HepG2 (cell line): Measurements from ENCODE around the gene TMEM38B. TPM values are rescaled to one million over a fixed set of nuclear protein-coding genes. Genes with fewer than 3 reads are reported as not detected.

Experiments used
- ATAC-seq: fragments of 200-7000 bp; cut with Tn5 transposase; 3 replicates; pipeline ENCODE4 v1.9.1; 2020; ENCODE audit warnings: mild to moderate bottlenecking, moderate library complexity
- BruUV-seq: library from RNA; stranded (reverse); fragments of 400-500 nt; replicated peaks from 2 replicates; lab custom pipeline; 2021; lab: Mats Ljungman, UMichigan
- CTCF ChIA-PET: fragments of 300-600 bp; formaldehyde crosslinking; extraction: SDS; loops from one replicate; lab custom pipeline; 2021; ENCODE audit warnings: low total read pairs, inconsistent platforms, low intra/inter-chr PET ratio; lab: Yijun Ruan, JAX
- POLR2A ChIA-PET: fragments of 350-600 bp; sonication (Branson Sonifier 250); formaldehyde crosslinking; loops from one replicate; lab custom pipeline; 2020; ENCODE audit warnings: antibody characterized with exemption, inconsistent platforms; lab: Yijun Ruan, JAX
- DNase-seq: peaks from one replicate; pipeline ENCODE4 v3.0.0-alpha.2; 2015; ENCODE audit warnings: low spot score
- FAIRE-seq: peaks from 3 replicates; lab custom pipeline; 2011; peaks lifted over from hg19 to GRCh38; lab: Jason Lieb, UNC
- H2AFZ ChIP-seq: one replicate; pipeline ENCODE4 v1.6.1; 2011; ENCODE audit warnings: low read length, inconsistent platforms
- H3K27ac ChIP-seq: fragments of 300-600 bp; 3 replicates; pipeline ENCODE4 v1.8.0; 2011; ENCODE audit warnings: mixed run types, mild to moderate bottlenecking, mixed read lengths, low read length, inconsistent platforms; ENCODE audit not compliant: insufficient read depth; ENCODE audit errors: extremely low read length
- H3K27me3 ChIP-seq, 2 experiments: fragments of 200-600 bp in 1 of 2; 2 replicates in 1 of 2; 3 replicates in 1 of 2; pipeline versions ENCODE4 v1.6.0 to v1.8.0; 2011; ENCODE audit warnings: low read length in 2 of 2, mild to moderate bottlenecking in 2 of 2, moderate library complexity in 2 of 2, inconsistent platforms in 1 of 2; ENCODE audit not compliant: insufficient read depth in 2 of 2, control insufficient read depth in 1 of 2
- H3K36me3 ChIP-seq, 2 experiments: fragments of 200-600 bp in 1 of 2; replicated peaks in 1 of 2; 2 replicates in 1 of 2; 3 replicates in 1 of 2; pipeline versions ENCODE4 v1.5.1 to v1.8.0; 2011; ENCODE audit warnings: low read length in 2 of 2, inconsistent platforms in 1 of 2; ENCODE audit not compliant: insufficient read depth in 2 of 2, control insufficient read depth in 1 of 2
- H3K4me1 ChIP-seq: 2 replicates; pipeline ENCODE4 v1.5.1; 2012; ENCODE audit warnings: low read length, inconsistent platforms; ENCODE audit not compliant: insufficient read depth
- H3K4me2 ChIP-seq: 2 replicates; pipeline ENCODE4 v1.6.0; 2011; ENCODE audit warnings: low read depth, low read length, inconsistent platforms
- H3K4me3 ChIP-seq, 3 experiments: fragments of 200-600 bp in 1 of 3; sonication (generic), shearing (Covaris generic) in 1 of 3; replicated peaks in 1 of 3; 2 replicates each; pipeline ENCODE4 v1.5.1; 2011 to 2016; ENCODE audit warnings: low read length in 3 of 3, inconsistent platforms in 2 of 3, low read depth in 2 of 3, mild to moderate bottlenecking in 2 of 3, control low read depth in 1 of 3, mixed read lengths in 1 of 3; ENCODE audit not compliant: insufficient read depth in 1 of 3
- H3K79me2 ChIP-seq: one replicate; pipeline ENCODE4 v1.6.1; 2011; ENCODE audit warnings: low read length, inconsistent platforms; ENCODE audit not compliant: insufficient read depth
- H3K9ac ChIP-seq: 2 replicates; pipeline ENCODE4 v1.6.0; 2011; ENCODE audit warnings: mild to moderate bottlenecking, low read depth, low read length, inconsistent platforms; ENCODE audit not compliant: insufficient read depth
- H3K9me3 ChIP-seq: 2 replicates; pipeline ENCODE4 v1.5.1; 2012; ENCODE audit warnings: mild to moderate bottlenecking, low read length
- H4K20me1 ChIP-seq: 2 replicates; pipeline ENCODE4 v1.6.0; 2011; ENCODE audit warnings: inconsistent platforms, mild to moderate bottlenecking, low read length, moderate library complexity; ENCODE audit not compliant: insufficient read depth
- ARHGAP35 ChIP-seq: sonication (generic); formaldehyde crosslinking; IDR thresholded peaks from 2 replicates; pipeline ENCODE4 v1.9.0; 2022; ENCODE audit warnings: mild to moderate bottlenecking, inconsistent platforms, moderate library complexity, missing genetic modification reagents, borderline replicate concordance
- JUNB ChIP-seq: sonication (generic); formaldehyde crosslinking; IDR thresholded peaks from 2 replicates; pipeline ENCODE4 v1.8.0; 2022; ENCODE audit warnings: missing genetic modification reagents, mild to moderate bottlenecking, borderline replicate concordance
- JUND ChIP-seq: sonication (generic); formaldehyde crosslinking; IDR thresholded peaks from 2 replicates; pipeline ENCODE4 v1.8.0; 2022; ENCODE audit warnings: mild to moderate bottlenecking, missing genetic modification reagents
- KLF11 ChIP-seq: IDR thresholded peaks from 2 replicates; pipeline ENCODE4 v1.6.1; 2016; ENCODE audit warnings: missing compliant biosample characterization
- MYNN ChIP-seq: sonication (generic); formaldehyde crosslinking; IDR thresholded peaks from 2 replicates; pipeline ENCODE4 v1.4.0; 2020; ENCODE audit warnings: mild to moderate bottlenecking, low read depth, missing genetic modification reagents
- NFATC3 ChIP-seq: sonication (generic); formaldehyde crosslinking; IDR thresholded peaks from 2 replicates; pipeline ENCODE4 v1.5.1; 2020; ENCODE audit warnings: mild to moderate bottlenecking, missing genetic modification reagents
- POLR2AphosphoS2 ChIP-seq: IDR thresholded peaks from 2 replicates; pipeline ENCODE4 v1.6.1; 2011; ENCODE audit warnings: low read depth, low read length, improper control_type of control experiment
- SMAD1 ChIP-seq: sonication (generic); formaldehyde crosslinking; IDR thresholded peaks from 2 replicates; pipeline ENCODE4 v1.4.0; 2020; ENCODE audit warnings: missing genetic modification reagents, low read depth, mild to moderate bottlenecking, borderline replicate concordance
- SNAI1 ChIP-seq: sonication (generic); formaldehyde crosslinking; IDR thresholded peaks from 2 replicates; pipeline ENCODE4 v1.5.0; 2020; ENCODE audit warnings: mild to moderate bottlenecking, missing genetic modification reagents, borderline replicate concordance
- SRF ChIP-seq: IDR thresholded peaks from 2 replicates; pipeline ENCODE4 v1.6.1; 2011; ENCODE audit warnings: mild to moderate bottlenecking, low read depth, low read length, moderate library complexity
- TCF12 ChIP-seq, 2 experiments: fragments of 450-650 bp in 1 of 2; sonication (generic) in 1 of 2; formaldehyde crosslinking in 1 of 2; IDR thresholded peaks; 2 replicates each; pipeline versions ENCODE4 v1.6.1 to v1.8.0; 2017 to 2022; ENCODE audit warnings: antibody characterized with exemption in 1 of 2, mild to moderate bottlenecking in 1 of 2, missing genetic modification reagents in 1 of 2, moderate library complexity in 1 of 2
- ZBTB3 ChIP-seq: sonication (generic); formaldehyde crosslinking; IDR thresholded peaks from 2 replicates; pipeline ENCODE4 v1.4.0; 2020; ENCODE audit warnings: low read depth, mild to moderate bottlenecking, moderate library complexity, missing genetic modification reagents, borderline replicate concordance
- ZNF724P ChIP-seq: sonication (generic); formaldehyde crosslinking; IDR thresholded peaks from 2 replicates; pipeline ENCODE4 v1.8.0; 2022; ENCODE audit warnings: missing genetic modification reagents, borderline replicate concordance
- WGBS: methylation state at CpG from one replicate; pipeline ENCODE4 v1.1.6; 2017; ENCODE audit warnings: low lambda C conversion rate; 5-methylcytosine and 5-hydroxymethylcytosine counted together
- in situ Hi-C: cut with HindIII; loops from 2 replicates; pipeline ENCODE4 v1.10.0; 2017; ENCODE audit warnings: low pct_unique_long_range_greater_than_20kb; ENCODE audit not compliant: extremely low pct_ligation_motif_present
- intact Hi-C: fragments of 100-400 bp; cut with micrococcal nuclease; formaldehyde crosslinking; loops from one replicate; pipeline ENCODE4 v1.10.0; 2022; ENCODE audit not compliant: unreplicated experiment
- polyA plus RNA-seq, 8 experiments: library from polyadenylated mRNA; depleted of rRNA in 3 of 8; stranded (reverse) in 7 of 8; unstranded in 1 of 8; fragments of >200 nt; fragmentation: Illumina TruSeq in 4 of 8; extraction: Trizol in 4 of 8; gene quantifications; 2 replicates each; pipeline versions ENCODE4 v1.2.1 to v1.2.3, GENCODE V29; 2011 to 2016; ENCODE audit warnings: low read depth in 4 of 8, missing spikeins in 1 of 8, mixed read lengths in 1 of 8; ENCODE audit not compliant: insufficient read depth in 1 of 8
- total RNA-seq, 5 experiments: library from RNA; depleted of rRNA; stranded (reverse); fragments of >200 nt; fragmentation: Illumina TruSeq; extraction: Trizol; gene quantifications; 2 replicates each; pipeline ENCODE4 v1.2.3, GENCODE V29; 2016; ENCODE audit warnings: low read depth in 1 of 5
- TF ChIP-seq, protein P1 (sequence below): sonication (generic); formaldehyde crosslinking; IDR thresholded peaks from 2 replicates; pipeline ENCODE4 v1.4.0; 2020; ENCODE audit warnings: missing genetic modification reagents, borderline replicate concordance

Gene TMEM38B
- total and polyA plus RNA-seq, 2 of the 13 experiments (the other 11 are each of a cell fraction or from before 2014, with no cell fraction given) = 13.4 to 32.4 TPM

DNA sequence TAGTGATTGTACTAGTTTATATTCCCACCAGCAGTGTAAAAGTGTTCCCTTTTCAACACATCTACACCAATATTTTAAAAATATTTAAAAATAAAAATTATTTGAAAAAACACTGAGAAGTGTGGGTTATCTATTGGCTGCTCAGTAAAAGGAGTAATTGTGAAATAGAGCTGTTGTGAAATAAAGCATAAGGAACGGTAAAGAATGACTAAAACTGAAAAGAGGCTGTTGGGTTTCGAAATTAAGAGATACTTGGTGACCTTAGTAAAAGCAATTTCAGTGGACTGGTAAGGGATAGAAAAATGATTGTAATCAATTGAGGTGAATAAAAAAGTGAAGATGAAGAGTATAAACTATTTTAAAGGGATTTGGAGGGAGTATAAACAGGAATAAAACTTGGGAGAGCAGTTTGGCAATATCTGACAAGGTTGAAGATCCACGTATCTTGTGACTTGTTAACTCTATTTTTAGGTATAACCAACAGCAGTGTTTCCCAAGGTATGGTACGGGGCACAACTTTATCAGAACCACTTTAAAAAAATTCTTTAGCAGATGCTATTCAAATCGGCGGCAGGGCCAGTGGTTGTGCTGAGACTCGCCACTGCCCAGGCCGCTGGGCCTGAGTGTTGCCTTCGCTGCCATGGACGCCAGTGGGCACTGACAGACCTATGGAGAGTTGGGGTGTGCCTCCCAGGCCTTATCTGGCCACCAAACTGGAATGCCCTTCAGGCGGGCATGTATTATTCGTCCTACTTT is 63.3 kb downstream of the TMEM38B start:
- BruUV-seq = no TSS peak
- CTCF ChIA-PET = no interaction called here
- intact Hi-C loops = no loop called here

DNA sequence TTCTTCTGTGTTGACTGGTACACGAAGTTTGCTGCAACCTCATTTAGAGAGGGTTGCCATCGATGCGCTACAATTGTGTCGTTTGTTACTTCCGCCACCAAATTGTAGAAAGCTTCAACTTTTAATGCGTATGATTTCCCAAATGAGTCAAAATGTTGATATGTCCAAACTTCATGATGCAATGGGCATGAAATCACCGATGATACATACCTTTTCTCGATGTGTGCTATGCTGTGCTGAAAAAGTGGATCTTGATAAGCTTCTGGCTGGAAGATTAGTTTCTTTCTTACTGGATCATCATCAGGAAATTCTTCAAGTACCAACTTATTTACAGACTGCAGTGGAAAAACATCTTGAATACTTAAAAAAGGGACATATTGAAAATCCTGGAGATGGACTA is 65.7 kb downstream of the TMEM38B start:
- Histone ChIP-seq H3K79me2 (no peaks in the 10 kb centered on the region), H3K9ac (no peak overlapping the region), H3K9me3 (no peaks in the 10 kb centered on the region), H3K4me1 (no peaks in the 10 kb centered on the region), H3K4me2 (no peak overlapping the region), H3K36me3 (no peaks in the 10 kb centered on the region), H3K27ac (no peak overlapping the region), H3K27me3 (no peaks in the 10 kb centered on the region), H4K20me1 (no peaks in the 10 kb centered on the region), H2AFZ (no peak overlapping the region), H3K4me3 (no peak overlapping the region)
- WGBS = 97% methylated on average over 8 of the region's 8 CpGs
- FAIRE-seq = no peak
- DNase-seq = no peak
- no peak for ATAC-seq
- intact Hi-C loops = no loop called here
- BruUV-seq = no TSS peak
- in situ Hi-C loops = no loop called here
- ChIA-PET POLR2A (no interaction called here), CTCF (no interaction called here)
- no peak for TF ChIP-seq ZBTB3
- TF ChIP-seq SRF = no peak
- no peak for TF ChIP-seq ARHGAP35
- no peak for TF ChIP-seq MYNN (CRISPR knock-in tag)
- TF ChIP-seq, protein P1, sequence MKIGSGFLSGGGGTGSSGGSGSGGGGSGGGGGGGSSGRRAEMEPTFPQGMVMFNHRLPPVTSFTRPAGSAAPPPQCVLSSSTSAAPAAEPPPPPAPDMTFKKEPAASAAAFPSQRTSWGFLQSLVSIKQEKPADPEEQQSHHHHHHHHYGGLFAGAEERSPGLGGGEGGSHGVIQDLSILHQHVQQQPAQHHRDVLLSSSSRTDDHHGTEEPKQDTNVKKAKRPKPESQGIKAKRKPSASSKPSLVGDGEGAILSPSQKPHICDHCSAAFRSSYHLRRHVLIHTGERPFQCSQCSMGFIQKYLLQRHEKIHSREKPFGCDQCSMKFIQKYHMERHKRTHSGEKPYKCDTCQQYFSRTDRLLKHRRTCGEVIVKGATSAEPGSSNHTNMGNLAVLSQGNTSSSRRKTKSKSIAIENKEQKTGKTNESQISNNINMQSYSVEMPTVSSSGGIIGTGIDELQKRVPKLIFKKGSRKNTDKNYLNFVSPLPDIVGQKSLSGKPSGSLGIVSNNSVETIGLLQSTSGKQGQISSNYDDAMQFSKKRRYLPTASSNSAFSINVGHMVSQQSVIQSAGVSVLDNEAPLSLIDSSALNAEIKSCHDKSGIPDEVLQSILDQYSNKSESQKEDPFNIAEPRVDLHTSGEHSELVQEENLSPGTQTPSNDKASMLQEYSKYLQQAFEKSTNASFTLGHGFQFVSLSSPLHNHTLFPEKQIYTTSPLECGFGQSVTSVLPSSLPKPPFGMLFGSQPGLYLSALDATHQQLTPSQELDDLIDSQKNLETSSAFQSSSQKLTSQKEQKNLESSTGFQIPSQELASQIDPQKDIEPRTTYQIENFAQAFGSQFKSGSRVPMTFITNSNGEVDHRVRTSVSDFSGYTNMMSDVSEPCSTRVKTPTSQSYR (CRISPR knock-in tag) = no peak
- no peak for TF ChIP-seq NFATC3
- TF ChIP-seq POLR2AphosphoS2 = no peak
- no peak for TF ChIP-seq TCF12 (IDR thresholded peaks at IDR 0.05)
- TF ChIP-seq TCF12 (CRISPR knock-in tag; IDR thresholded peaks at IDR 0.05) = no peak
- TF ChIP-seq SMAD1 (CRISPR knock-in tag) = no peak
- TF ChIP-seq KLF11 (CRISPR knock-in tag) = no peak
- TF ChIP-seq JUNB (CRISPR knock-in tag) = no peak
- no peak for TF ChIP-seq SNAI1

More for the DNA sequence above, 63.3 kb downstream of the TMEM38B start:
- no peak overlapping the region for H2AFZ ChIP-seq
- WGBS = 92% methylated on average over 10 of the region's 12 CpGs
- DNase-seq (no peak), FAIRE-seq (no peak), ATAC-seq (no peak)
- no peaks in the 10 kb centered on the region for H3K9me3 ChIP-seq
- no peaks in the 10 kb centered on the region for H3K4me1 ChIP-seq
- no peaks in the 10 kb centered on the region for H3K27me3 ChIP-seq
- in situ Hi-C loops = no loop called here
- POLR2A ChIA-PET = no interaction called here
- no peaks in the 10 kb centered on the region for H3K79me2 ChIP-seq
- no peak overlapping the region for H3K27ac ChIP-seq
- no peak overlapping the region for H3K9ac ChIP-seq
- H4K20me1 ChIP-seq = no peaks in the 10 kb centered on the region
- no peak for TF ChIP-seq ZNF724P
- TF ChIP-seq JUND (CRISPR knock-in tag) = no peak
- H3K4me2 ChIP-seq = no peak overlapping the region
- H3K36me3 ChIP-seq = no peaks in the 10 kb centered on the region
- H3K4me3 ChIP-seq = no peak overlapping the region
